Endometrial microvascular endothelial cells (primary cell): ENCODE measurements around the gene PROX1. TPM values are rescaled to one million over a fixed set of nuclear protein-coding genes. Genes with fewer than 3 reads are reported as not detected.

Source experiments
- in situ Hi-C: cut with HindIII; loops from 2 replicates; pipeline ENCODE4 v1.10.0; 2017; ENCODE audit warnings: low sequenced_read_pairs, low pct_unique_long_range_greater_than_20kb; ENCODE audit errors: inconsistent ontology term
- total RNA-seq: library from RNA; depleted of rRNA; stranded (reverse); fragments of >200 nt; gene quantifications from one replicate; pipeline ENCODE4 v1.2.3, GENCODE V29; 2015; ENCODE audit errors: inconsistent ontology term

PROX1 gene
- total RNA-seq, 1 donor from 2014 or later = not detected

DNA sequence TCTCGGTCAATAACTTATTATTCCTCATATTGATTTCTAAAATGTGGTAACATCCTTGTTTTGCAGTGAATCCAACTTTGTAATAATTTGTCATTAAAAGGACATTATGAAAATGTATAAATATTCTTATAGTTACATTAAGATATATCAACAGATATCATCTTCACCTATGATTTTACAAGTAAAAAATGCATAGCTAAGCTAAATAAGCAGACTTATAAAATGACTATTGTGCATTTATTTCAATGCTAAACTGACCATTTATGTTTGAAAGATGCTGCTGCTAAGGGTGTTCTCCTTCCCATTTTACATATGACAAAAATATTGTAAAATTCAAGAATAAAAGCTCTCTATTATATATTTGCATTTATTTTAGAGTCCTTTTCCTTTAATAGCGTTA is 7.8 kb downstream of the PROX1 start:
- in situ Hi-C loops = no loop called here

DNA sequence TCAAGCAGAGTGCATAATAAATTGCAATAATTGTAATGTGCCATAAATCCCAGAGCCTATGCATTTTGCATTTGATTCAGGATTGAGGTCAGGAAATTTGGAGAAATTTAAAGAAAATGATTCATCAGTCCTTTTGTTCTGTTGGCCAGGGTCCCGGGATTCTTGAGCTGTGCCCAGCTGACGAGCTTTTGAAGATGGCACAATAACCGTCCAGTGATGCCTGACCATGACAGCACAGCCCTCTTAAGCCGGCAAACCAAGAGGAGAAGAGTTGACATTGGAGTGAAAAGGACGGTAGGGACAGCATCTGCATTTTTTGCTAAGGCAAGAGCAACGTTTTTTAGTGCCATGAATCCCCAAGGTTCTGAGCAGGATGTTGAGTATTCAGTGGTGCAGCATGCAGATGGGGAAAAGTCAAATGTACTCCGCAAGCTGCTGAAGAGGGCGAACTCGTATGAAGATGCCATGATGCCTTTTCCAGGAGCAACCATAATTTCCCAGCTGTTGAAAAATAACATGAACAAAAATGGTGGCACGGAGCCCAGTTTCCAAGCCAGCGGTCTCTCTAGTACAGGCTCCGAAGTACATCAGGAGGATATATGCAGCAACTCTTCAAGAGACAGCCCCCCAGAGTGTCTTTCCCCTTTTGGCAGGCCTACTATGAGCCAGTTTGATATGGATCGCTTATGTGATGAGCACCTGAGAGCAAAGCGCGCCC is 8.7 kb downstream of the PROX1 start:
- in situ Hi-C loops = no loop called here

DNA sequence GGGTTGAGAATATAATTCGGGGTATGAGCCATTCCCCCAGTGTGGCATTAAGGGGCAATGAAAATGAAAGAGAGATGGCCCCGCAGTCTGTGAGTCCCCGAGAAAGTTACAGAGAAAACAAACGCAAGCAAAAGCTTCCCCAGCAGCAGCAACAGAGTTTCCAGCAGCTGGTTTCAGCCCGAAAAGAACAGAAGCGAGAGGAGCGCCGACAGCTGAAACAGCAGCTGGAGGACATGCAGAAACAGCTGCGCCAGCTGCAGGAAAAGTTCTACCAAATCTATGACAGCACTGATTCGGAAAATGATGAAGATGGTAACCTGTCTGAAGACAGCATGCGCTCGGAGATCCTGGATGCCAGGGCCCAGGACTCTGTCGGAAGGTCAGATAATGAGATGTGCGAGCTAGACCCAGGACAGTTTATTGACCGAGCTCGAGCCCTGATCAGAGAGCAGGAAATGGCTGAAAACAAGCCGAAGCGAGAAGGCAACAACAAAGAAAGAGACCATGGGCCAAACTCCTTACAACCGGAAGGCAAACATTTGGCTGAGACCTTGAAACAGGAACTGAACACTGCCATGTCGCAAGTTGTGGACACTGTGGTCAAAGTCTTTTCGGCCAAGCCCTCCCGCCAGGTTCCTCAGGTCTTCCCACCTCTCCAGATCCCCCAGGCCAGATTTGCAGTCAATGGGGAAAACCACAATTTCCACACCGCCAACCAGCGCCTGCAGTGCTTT is 9.4 kb downstream of the PROX1 start:
- in situ Hi-C loops = no loop called here

DNA sequence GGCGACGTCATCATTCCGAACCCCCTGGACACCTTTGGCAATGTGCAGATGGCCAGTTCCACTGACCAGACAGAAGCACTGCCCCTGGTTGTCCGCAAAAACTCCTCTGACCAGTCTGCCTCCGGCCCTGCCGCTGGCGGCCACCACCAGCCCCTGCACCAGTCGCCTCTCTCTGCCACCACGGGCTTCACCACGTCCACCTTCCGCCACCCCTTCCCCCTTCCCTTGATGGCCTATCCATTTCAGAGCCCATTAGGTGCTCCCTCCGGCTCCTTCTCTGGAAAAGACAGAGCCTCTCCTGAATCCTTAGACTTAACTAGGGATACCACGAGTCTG is 10.0 kb downstream of the PROX1 start:
- in situ Hi-C loops = no loop called here

DNA sequence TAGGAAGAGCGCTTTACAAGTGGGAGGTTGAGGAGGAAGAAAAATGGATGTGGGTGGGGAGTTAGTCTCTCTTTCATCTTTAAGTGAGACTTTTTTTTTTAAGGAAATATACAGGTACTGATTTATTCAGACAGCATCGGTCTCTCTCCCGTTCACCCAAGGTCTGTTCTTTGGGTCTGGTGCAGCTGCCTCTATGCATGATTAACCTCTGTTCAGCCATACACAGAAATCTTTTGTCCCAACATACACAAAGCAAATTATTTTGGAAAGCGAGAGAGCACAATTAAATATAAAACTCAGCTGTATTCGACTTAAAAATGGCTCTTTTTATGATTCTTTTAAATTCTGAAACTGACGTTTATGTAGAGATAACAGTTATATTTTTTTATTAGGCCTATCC is 11.0 kb downstream of the PROX1 start:
- in situ Hi-C loops = no loop called here

DNA sequence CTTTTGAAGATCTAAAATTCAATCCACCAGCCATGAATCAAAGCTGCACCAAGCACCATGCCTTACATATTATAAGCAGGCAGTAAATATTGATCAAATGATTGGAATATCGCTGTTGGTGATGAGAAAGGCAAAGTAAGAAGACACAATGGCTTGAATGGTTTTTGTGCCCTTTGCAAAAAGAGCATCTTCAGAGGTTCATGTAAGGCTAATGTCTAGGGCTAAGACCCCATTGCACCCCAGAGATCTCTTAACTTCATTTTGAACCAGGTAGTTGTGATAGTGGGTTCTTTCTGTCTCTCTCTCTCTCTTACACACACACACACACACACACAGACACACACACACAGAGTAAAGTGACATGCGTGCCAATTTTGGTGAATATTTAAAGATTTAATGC is 12.0 kb downstream of the PROX1 start:
- in situ Hi-C loops = no loop called here

DNA sequence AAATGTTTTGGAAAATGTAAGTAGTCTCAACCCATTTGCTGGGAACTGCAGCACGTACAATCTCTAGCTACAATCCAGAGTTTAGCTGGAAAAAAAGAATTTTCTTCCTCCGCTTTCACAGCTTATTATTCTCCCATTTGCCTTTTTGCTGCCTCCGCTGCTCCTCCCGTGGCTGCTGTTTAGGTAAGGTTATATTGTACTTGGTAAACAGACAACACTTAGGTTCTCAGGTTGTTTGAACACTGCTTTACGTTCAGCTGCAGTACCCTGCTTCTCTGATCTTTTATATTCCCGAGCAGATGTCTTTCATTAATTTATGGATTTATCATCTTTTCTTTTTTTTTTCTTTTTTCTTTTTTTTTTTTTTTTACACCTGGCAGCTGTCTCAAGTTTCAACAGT is 14.3 kb downstream of the PROX1 start:
- in situ Hi-C loops = no loop called here

DNA sequence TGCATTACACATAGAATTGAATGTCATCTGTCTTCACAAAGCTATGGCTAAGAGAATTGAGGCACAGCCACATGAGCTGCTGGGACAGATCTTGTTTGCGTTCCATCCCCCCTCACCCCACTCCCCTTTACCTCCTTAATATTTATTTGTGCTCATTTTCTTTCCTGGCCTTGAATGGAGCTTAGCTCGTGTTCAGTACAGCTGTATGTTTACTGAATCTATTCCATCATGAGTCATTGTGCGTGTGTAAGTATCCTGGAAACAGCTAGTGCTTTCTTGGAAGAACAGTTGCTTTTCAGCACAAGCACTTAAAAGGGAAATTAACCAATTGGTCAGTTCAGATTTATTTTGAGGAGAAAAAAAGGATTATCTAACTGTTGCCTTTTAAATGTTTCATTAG is 14.7 kb downstream of the PROX1 start:
- in situ Hi-C loops = no loop called here

DNA sequence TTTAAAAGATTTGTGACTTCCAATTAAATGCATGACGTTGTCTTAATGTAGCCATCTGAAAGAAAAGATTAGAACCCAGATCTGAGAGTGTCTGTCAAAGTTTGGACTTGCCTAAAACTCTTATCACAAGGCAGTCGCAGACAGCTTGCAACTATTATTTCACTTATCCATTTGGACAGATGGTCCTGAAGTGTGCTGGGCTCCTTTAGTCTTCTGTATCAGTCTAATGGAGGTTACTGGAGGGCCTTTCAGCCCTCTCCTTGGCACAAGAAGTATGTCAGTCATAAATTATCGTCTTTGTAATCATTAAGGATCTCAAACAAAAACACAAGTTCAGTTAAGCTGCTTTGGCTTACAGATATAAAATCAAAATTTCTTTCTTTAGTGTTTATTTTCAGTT is 15.5 kb downstream of the PROX1 start:
- in situ Hi-C loops = no loop called here

DNA sequence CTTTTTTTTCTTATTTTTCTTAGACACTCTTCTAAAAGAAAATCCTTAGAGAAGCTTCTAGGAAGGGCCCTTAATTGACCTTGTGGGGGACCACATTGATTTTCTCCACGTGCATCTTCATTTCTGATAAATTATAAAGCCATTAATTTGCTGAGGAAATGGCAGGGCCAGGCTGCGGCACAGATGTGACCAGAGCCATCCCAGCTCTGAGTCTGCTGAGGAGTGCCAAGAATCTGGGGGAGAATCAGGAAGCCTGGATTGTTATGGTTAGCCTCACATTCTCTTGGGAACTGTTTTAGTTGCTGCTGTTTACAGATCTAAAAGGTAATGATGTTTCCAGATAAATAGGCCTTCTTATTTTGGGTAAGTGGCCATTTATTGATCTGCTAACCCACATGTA is 16.2 kb downstream of the PROX1 start:
- in situ Hi-C loops = no loop called here

DNA sequence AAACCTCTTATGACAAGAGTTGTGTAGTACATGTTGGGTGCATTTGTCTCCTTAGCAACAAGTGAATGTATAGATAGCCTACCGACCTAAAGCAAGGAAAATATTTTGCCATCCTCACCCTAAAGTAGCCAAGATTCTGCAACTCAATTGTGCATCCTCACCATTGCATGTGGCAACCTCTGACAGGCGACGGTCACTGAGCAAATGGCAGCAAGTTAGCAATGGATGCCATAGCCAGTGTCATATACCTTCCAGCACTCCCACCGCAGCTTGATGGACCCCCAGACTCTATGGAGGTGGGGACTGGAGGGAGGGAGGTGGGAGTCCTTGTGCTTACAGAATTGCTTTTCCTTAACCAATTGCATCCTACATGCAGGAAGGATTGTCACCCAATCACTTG is 17.0 kb downstream of the PROX1 start:
- in situ Hi-C loops = no loop called here

DNA sequence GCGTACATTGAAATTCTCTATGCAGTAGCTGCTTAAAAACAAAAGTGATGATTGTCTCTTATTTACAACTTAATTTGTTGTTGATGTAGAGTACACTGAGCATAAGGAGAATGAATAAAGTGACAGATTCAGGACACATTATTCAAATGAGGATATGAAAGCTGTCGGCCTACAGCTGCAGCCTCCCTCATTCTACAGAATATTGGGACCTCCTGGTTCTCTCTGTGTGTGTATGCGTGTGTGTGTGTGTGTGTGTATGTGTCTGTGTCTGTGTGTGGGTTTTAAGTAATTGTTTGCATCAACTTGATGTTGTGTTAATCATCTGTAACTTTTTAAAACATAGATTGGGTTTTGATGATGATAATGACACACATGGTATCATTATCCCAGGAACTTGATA is 17.9 kb downstream of the PROX1 start:
- in situ Hi-C loops = no loop called here

DNA sequence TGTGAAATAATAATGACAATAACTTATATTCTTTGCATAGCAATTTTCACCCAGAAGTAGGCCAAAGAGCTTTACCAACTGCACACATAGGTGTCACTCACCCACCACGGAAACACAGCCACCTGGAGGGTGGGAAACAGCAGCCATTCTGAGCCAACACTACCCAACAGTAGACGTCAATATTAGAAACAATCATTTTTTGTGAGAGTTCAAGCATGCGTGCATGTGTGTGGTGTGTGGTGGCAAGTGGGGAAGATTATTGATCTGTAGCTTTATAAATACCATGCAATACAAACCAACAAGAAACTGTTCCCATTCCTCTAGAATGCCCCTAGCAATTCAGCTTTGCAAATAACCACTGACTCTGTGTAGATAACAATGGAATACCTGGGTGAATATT is 19.1 kb downstream of the PROX1 start:
- in situ Hi-C loops = no loop called here

DNA sequence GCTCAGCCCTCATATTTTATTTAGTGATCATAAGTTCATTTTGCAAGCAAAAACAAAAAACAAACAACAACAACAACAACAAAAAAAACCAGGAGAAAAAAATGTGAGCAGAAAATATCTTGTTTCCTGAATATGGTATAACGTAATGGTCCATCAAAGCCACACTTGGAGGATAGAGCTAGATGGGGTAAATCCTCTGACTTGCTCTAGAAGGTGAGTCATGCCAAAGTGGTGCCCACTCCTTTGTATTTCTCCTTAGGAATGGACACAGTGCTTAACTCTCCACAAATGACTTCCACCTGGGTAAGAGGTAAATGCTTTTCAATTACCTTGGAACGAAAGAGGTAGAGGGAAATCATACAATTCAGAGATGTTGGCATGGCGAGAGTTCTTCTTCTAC is 20.6 kb downstream of the PROX1 start:
- in situ Hi-C loops = no loop called here

DNA sequence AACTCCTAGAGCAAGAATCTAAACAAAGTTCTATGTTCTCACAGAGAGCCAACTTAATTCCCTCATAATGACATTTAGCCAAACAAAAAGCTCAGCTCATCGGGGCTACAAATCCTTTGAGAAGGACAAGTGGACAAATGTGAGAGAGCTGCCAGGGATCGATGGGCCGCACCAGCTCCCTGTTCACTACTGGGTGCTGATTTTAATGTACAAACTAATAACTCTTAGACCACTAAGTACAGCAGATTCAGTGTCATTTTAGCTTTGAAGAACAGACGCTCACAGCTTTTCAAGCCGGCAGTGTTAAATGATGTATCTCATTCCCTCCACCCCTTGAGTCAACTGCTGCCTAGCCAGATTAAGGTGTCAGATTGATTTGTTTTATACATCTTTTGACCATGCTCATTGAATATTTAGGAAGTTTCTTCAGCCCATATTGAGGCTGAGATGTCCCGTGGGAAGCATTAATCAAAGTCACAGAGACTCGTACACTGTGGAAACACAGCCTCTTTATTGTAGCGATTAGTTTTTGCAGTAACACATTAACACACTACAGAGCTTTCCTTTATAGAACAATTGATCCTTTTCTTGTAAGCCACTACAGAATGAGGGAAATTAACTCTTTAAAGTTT is 21.1 kb downstream of the PROX1 start:
- in situ Hi-C loops = no loop called here

DNA sequence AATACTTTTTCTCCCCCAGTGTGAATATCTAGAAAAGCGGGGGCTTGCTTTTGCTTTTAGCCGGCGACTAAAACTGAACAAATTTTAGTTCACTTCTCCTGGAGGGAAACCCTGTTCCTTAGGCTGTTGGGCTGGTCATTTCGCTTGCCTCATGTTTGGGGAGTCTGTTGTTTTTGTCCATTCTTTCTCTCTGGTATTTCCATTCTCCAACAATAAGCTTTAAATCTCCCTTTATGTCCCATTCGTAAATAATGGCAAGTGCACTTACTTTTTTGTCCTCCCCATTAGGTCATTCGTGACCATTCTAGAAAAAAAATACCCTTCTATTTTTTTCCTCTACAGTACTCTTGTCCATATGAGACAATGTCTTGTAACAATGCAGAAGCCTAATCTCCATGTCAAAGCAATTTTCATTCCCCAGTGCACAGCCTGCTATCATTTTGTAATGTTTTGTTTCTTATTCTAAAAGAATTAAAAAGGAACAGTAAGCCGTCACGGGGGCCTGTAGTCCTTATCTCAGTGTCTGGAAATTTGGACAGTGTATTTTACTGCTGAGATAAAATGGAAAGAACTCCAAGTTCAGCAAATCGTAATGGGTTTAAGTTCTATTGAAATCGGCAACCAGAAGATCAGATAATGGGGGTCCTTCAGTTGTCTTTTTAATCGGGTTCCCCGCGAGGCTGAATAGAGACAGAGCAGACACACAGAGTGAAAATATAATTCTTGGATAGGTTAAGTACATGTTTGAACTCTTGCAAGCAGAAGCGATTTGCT is 21.8 kb downstream of the PROX1 start:
- in situ Hi-C loops = no loop called here

DNA sequence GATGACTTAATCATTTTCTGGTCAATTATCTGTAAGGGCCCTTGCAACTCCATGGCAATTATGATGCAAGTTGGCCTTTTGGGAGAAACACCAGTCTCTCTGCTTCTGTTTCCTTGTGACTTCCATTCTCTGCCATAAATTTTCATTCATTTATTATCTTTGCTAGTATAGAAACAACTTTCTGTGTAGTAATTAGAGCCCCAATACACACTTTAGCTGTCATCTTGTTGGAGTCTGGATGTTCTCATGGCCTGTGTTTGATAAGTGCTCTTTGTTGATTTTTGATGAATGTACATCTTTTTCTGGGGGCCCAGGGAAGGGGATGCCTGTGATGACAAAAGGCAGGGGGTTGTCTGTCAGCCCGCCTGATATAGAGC is 22.4 kb downstream of the PROX1 start:
- in situ Hi-C loops = no loop called here

DNA sequence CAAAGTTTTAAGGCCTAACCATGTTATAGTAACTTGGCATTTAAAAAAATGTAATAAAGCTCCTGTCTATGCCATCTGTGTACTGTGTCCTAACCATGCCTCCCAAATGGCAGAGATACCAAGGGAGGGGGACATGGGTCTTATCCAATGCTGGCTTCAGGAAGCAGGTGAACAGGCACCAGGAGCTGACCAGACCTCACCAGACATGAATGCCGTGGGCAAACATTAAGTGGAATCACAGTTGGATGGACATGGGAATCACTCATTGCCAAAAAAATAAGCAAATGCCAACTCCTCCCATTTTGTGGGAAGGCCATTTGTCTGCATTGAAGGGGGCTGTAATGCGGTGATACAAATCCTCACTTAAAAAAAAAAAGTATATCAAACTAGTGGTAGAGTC is 22.9 kb downstream of the PROX1 start:
- in situ Hi-C loops = no loop called here

DNA sequence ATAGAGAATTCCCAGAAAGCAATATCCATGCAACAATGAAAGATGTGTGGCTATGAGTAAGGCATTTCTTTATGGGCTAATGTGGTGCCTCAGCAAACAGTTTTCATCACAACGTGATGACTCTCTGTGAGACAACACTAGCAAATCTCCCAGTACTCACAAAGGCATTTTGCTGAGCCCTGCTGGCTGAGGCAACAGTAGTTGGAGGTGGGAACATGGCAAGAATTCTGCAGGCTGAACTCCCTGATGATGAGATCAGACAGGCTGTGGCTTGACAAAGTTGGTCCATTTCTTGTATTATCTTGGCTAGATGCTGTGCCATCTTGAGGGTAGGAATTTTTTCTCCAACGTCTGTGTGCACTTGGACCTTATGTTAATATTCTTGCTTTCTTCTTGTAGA is 24.6 kb downstream of the PROX1 start:
- in situ Hi-C loops = no loop called here
